HG02642 (cell line): Measurements from ENCODE around the gene NRAS.
A peak's percentile ranks its signal among the peaks of the same experiment; 100 is the strongest.
"Not testable (repeated sequence)": the region's sequence is repeated elsewhere in the genome, so short reads cannot be mapped to it uniquely, and the experiment has no call there.

Experiments used
- ATAC-seq: cut with Tn5 transposase; IDR thresholded peaks from one replicate; pipeline ENCODE4 v1.9.1; 2021; ENCODE audit warnings: mild to moderate bottlenecking; ENCODE audit not compliant: unreplicated experiment, poor library complexity

Gene NRAS

DNA sequence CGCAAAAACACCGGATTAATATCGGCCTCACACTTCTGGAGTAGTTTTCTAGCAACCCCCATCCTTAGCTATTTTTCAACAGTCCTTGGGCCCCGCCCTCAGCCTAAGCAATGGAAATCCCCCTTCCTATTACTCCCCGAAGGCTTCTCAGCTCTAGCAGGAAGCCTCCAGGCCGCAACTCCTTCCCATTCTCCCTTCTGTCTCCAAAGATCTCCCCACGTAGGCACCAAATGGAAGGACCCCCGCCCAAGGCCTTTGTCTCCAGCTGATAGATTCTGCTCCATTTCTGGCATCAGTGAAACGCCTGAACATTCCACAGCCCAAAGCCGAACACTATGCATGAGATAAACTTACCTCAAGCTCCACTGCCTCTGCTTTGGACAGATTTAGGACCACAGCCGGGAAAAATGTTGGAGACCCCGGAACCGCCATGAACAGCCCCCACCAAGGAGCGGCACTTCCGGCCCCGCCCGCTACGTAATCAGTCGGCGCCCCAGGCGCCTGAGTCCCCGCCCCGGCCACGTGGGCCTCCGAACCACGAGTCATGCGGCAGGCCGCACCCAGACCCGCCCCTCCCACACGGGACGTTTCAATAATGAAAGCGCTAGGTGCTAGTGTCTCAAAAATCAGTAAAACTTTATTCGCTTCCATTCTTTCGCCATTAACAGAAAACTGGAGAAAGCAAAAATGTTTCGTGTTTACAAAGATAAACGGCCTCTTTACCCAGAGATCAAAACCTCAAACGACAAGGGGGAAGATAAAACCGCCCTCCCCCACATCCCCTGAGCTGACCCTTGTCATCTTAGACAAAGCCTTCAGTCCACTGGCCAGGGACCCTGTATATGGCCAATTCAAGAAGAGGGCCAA, at the start of gene NRAS:
NRAS (minus strand) TSS at position 468 of the 867 bp plus-strand sequence. CDS start 611 bp downstream, outside the sequence.
- peak; percentile 97 for ATAC-seq

DNA sequence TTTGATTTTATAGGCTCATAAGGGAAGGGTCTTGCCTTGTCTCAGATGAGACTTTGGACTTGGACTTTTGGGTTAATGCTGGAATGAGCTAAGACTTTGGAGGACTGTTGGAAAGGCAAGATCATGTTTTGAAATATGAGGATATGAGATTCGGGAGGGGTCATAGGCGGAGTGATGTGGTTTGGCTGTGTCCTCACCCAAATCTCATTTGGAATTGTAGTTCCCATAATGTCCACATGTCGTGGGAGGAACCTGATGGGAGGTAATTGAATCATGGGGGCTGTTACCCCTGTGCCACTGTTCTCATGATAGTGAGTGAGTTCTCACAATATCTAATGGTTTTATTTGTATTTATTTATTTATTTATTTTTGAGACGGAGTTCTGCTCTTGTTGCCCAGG, 48.1 kb upstream of the NRAS start:
- ATAC-seq, result no peak

DNA sequence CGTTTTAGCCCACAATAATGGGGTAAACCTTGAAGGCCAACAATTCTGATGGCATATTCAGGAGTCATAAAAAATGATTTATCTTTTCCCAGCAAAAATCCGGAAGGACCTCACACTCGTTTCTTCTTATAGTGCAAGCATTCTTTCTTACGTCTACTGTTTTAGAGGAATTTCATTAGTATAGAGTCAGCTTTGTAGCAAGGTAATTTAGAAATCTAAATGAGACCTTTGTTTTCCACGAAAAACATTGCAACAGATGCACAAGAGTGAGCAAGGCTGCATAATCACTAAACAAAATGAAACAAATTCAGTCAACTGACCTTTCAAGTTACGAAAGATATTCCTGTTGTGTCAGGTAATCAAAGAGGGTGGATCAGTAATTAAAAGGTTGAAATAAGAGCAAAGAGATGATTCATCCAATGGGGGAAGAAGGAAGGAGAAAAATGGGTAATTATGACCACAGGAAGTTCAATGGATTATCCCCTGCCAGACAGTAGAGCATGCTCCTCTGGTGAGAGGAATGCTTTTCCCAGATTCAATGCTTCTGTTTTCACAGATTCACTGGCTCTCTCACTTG, 41.8 kb upstream of the NRAS start:
- no peak for ATAC-seq

DNA sequence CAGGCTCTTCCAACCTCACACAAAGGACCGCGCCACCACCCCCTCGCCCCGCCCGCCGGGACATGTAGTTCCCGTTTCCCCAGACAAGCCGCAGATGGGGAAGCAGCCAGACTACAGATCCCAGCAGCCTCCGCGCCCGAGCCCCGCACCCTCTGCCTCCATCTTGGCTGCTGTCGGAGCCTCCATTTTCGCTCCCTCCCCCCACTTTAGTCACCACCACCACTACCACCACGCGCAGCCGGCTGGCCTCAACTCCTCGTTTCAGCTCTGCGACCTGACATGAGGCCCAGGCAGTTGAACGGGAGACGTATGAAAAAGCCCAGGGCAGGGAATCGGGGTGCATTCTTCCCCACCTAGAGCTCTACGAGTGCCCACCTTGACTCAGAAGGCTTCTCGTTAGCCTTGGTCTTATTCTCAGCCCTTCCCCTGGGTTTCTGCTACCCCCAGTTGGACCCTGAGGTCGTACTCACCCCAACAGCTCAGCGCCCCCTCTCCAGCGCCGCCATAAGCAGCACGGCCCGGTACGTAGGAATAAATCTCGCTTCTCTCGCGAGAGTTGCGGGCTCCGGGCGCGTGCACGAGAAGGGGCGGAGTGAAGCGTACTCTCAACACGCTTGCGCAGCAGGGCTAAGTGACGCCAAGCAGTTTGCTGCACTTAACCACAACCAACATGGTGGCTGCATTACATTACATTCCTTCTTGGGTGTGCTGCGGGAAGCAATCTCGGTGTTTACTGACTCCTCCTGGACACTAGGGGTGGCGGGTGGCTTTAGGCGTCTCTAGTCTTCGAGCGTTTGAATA, 41.1 kb upstream of the NRAS start, which contains the start of gene CSDE1:
CSDE1 (minus strand) TSS at position 530 of the 801 bp plus-strand sequence. CDS start 18,094 bp downstream, outside the sequence.
- peak; percentile 88 for ATAC-seq

DNA sequence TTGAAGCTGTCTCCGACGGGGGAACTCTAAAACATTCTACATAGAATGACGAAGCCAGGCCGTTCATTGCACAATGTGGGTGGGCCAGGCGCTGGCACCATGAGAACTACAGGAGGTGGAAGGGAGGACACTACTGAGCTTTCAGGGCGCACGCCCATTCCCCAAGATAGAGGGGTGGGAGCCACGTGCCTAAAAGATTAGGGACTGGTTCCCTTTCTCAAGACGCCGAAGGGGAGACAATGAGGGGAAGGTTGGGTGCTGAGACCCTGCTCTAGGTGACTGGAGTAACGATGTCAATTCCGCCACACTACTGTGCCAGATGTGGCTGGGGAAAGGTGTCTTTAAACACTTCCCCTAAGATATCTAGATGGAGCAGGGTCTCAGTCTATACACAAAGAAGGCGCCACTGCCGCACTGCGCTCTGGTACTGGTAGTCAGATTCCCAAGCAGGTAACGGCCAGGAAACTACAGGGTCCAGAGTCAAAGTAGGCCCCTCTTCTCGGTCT, 40.4 kb upstream of the NRAS start:
- ATAC-seq, result no peak

GRCh38 chr1:114756009-114756892, 39.7 kb upstream of the NRAS start:
- peak; percentile 36 for ATAC-seq

DNA sequence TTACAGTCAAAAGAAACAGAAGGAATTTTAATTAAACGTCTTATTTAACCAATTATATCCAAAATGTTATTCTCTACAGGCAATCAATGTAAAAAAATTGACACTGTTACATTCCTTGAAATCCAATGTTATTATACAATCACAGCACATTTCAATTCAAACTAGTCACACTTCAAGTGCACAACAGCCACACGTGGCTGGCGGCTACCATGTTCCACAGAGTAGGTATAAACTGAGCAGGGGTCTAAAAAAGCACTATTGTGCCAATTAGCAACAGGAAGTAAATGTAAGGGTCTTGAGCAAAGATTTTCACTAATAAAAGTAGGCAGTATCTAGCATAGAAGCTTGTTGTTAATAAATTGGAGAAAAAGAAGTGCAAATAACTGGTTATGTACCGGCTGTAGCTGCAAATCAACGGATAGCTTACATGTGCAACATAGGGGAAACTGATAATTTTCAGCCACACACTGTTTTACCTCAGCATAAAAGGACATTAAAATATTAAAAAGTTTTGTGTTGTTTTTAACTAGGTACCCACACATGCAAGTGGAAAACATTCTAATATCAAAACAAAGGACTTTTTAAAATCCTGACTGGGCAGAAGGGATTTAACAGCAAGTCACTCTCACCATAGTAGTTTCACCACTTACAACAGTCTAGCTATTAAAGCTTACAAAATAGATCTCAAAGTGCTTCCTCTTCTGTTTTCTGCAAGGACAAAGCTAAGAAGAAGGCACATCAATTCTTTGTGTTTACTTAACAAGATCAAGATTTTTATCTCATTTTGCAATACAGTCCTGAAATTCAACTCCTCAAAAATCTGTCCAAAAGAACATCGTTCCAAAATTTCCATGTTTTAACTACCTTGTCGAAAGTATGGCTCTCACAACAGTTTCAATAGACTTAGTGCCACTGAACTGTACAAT, 38.7 kb upstream of the NRAS start:
- no peak for ATAC-seq

GRCh38 chr1:114753702-114754101, 37.1 kb upstream of the NRAS start:
- not testable (repeated sequence) for ATAC-seq

DNA sequence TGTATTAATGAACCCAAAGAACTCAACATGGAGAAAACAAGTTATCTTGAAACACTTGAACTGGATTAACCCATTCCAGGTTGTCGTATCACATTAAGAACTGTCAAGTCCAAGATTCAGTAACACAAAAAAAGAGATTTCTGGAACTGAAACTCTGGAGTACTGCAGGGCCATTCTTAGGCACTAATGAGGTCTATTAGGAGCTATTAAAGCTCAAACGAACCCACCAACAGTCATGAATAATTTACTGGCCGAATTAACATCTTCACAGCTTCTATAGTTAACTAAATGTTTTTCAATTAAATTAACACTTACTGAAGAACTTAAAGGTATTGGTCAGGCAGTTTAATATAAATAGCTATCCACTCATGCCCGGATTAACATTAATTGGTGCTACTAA, 36.6 kb upstream of the NRAS start:
- ATAC-seq, result no peak

- no peak for ATAC-seq
These were observed 34.2 kb upstream of the NRAS start for GRCh38 chr1:114750780-114751179.

DNA sequence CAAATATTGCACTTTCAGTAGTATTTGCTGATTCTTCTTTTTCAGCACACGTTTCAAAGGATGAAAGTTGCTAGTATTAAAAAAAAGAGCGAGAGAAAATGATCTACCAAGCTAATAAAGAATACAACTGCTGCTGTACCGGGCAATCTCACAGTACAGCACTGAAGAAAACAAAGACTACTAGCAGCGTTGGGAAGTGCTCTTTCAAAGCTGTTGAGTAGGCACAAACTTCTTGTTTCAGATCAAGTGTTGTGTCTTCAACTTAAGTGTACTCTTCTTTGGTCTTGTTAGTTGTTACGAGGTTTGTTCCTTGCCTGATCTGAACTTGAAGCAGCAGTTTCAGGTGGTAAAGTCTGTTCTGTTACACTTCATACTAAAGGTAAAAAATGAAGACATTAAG, 33.3 kb upstream of the NRAS start:
- no peak for ATAC-seq

DNA sequence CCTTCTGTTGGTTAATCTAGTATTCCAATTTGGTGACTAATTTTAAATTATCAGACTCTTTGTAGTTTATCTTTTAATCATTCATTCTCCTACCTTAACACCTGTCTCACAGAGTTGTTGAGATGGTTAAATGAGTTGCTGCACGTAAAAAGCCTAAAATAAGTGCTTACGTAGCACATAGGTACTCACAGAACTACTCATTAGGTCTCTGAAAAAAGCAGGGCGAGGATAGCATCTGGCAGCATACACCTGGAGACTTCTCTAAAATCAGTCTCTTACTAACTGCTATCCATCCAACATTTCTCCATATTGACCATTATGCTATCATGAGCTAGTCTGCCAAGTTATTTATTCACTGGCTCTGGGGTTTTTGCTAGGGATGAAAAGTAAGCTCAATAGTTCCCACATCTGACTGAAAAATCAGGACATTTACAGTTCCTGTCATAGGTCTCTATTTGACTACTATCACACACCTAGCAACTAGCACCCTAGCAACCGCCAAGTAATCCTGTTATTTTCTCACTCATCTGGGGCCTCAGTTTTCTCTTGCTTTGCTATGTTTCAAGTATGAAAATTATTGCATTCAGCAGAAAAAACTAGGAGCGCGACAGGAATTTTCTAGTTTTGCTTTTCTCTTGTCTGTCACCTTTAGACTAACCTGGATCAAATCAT, 30.0 kb upstream of the NRAS start:
- no peak for ATAC-seq

DNA sequence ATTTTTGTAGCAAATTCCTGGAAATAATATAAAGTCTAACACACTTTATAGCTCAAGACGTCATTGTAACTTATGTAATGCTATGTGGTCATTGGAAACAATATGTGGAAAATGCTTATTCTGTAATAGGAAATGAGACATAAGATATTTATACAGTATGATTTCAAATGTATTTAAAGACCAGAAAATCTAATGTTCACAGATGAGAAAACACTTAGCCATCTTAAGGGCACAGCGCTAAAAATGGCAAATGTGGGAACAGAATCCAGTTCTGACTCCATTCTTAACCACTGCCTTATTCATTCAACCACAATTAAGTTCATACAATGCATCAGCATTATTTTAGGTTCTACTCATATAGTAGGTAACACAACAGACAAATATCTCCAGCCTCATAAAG, 28.7 kb upstream of the NRAS start:
- ATAC-seq, result no peak

DNA sequence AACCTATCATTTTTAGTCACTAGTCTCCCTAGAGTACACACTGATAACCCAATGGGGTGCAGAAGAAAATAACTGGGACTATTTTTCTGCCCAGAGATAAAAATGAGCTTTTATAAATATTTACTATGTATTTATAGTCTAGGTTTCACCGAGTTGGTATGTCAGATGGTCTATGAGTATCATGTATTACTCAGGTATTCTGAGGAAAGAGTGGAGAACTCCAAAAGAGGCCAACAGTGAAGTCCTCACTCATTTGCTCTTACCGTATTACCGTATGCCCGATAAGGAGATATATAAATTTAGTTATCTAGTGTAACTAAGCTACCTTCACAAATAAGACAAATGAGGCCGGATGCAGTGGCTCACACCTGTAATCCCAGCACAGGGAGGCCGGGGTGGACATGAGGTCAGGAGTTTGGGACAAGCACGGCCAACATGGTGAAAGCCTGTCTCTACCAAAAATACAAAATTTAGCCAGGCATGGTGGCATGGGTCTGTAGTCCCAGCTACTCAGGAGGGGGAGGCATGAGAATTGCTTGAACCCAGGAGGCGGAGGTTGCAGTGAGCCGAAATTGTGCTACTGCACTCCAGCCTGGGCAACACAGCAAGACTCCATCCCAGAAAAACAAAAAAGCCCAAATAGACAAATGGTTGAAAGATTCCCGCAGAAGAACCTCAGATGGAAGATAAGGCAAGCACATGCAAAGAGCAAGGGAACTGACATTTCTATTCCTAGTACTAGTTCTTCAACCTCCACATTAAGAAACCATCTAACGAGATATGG, 25.6 kb upstream of the NRAS start:
- ATAC-seq, result no peak

- ATAC-seq, result no peak
These were observed 23.8 kb upstream of the NRAS start for GRCh38 chr1:114740331-114740730.

DNA sequence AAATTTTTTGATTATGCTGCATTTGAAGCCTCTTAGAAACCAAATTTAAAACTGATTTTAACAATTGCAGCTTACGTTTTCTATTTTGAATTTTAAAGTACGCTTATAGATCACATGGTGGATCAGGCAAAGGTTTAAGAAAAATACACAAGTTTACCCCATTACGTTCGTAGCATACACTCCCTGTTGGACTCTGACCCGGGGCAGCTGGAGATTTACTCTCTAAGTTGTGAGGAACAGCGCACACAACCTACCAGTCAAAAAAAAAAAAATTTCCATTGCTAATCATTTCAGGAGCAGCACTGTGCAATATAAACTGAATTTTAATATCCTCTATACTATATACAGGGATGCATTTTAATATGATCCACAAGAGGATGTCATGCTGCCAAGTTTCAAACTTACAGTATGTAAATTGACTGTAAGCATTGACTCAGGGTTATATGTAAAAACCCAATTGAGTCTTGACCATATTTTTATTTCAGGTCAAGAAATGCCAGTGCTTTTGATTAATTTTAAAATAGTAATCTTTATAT, 20.8 kb upstream of the NRAS start:
- no peak for ATAC-seq

DNA sequence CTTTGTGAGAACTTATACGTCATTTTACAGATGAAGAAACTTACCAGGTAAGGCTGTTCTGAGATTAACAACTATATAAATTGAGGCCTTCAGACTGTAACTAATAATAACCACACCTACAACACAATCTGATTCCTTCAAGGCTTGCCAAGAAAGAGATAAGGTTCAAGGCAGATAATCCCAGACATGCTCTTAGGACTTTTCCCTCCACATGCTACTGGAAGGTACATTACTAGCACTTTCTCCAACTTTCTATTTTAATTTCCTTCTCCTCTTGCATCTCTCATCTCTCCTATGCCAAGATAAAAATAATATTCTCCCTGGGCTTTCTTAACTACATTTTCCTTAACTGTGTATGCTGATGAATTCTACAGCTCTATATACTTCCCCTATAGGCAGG, 18.9 kb upstream of the NRAS start:
- no peak for ATAC-seq
